ENCODE data around the gene ADGRD2. TPM values are rescaled to one million over a fixed set of nuclear protein-coding genes. Genes with fewer than 3 reads are reported as not detected.

The ADGRD2 gene
- polyA plus RNA-seq, 2 of the 4 experiments (the other 2 are of a cell fraction): not detected

GRCh38 chr9:124505901-124506346 lies 55.7 kb downstream of the ADGRD2 start:
- ATAC-seq (no peak), FAIRE-seq (no peak), DNase-seq (ENCODE audit: low read depth in 1 of 2, low spot score in 1 of 2) (no peak)
- Histone ChIP-seq H3K4me3 (no peak overlapping the region), H3K4me2 (no peak overlapping the region), H3K4me1 (0 out of 3 replicates have a peak, but pooled peaks cover 3% of the 10 kb centered on the region), H3K27ac (no peak overlapping the region), H3K9me3 (no peaks in the 10 kb centered on the region)
- no peak for TF ChIP-seq REST (IDR thresholded peaks at IDR 0.05)
- no peak for TF ChIP-seq CBX8 (IDR thresholded peaks at IDR 0.05)
- no peak for TF ChIP-seq HOXB13 (CRISPR knock-in tag; IDR thresholded peaks at IDR 0.05; ENCODE audit: low read depth)
- TF ChIP-seq HDAC2 (IDR thresholded peaks at IDR 0.05): no peak
- TF ChIP-seq NPAS2 (CRISPR knock-in tag; IDR thresholded peaks at IDR 0.05; ENCODE audit: borderline replicate concordance): no peak
- TF ChIP-seq CHD4 (IDR thresholded peaks at IDR 0.05; ENCODE audit: borderline replicate concordance): no peak
- TF ChIP-seq EP300 (IDR thresholded peaks at IDR 0.05): no peak
- no peak for TF ChIP-seq USF2 (IDR thresholded peaks at IDR 0.05)
- TF ChIP-seq ZSCAN20 (CRISPR knock-in tag; IDR thresholded peaks at IDR 0.05): no peak
- TF ChIP-seq PBX3 (IDR thresholded peaks at IDR 0.05): no peak
- no peak for TF ChIP-seq MAZ (IDR thresholded peaks at IDR 0.05; ENCODE audit: borderline replicate concordance, low read depth, low read length)
- TF ChIP-seq BCL3 (IDR thresholded peaks at IDR 0.05): no peak
- TF ChIP-seq FOSB (CRISPR knock-in tag; IDR thresholded peaks at IDR 0.05): no peak
- TF ChIP-seq RFX5 (IDR thresholded peaks at IDR 0.05): no peak
- ChIA-PET POLR2A (no interaction called here), CTCF (interaction anchor here (1.2 to 1.9 kb wide), 2 partner anchors 8 to 11 kb away, joined by 4 to 8 read pairs; no protein-coding TSS in a partner anchor)
- 89% methylated on average over 18 of the region's 19 CpGs for WGBS (ENCODE audit: missing lambda C conversion rate)

GRCh38 chr9:124506433-124506832 lies 56.2 kb downstream of the ADGRD2 start:
- Histone ChIP-seq H3K9me3 (no peaks in the 10 kb centered on the region), H3K27ac (no peak overlapping the region), H3K4me1 (0 out of 3 replicates have a peak, but pooled peaks cover 3% of the 10 kb centered on the region), H3K4me3 (no peak overlapping the region), H3K4me2 (no peak overlapping the region)
- TF ChIP-seq ZFP36 (IDR thresholded peaks at IDR 0.05; ENCODE audit: borderline replicate concordance, partially characterized antibody) (no peak), ELK1 (IDR thresholded peaks at IDR 0.05; ENCODE audit: low read depth, low read length) (no peak), ATOH8 (CRISPR knock-in tag; IDR thresholded peaks at IDR 0.05; ENCODE audit: low read depth) (no peak), HOXB5 (CRISPR knock-in tag; IDR thresholded peaks at IDR 0.05) (no peak), EHF (CRISPR knock-in tag; IDR thresholded peaks at IDR 0.05) (no peak), SREBF2 (IDR thresholded peaks at IDR 0.05) (no peak), BHLHE40 (IDR thresholded peaks at IDR 0.05; ENCODE audit: low read depth, low read length) (no peak), NPAS2 (CRISPR knock-in tag; IDR thresholded peaks at IDR 0.05; ENCODE audit: borderline replicate concordance) (no peak), KDM1A (IDR thresholded peaks at IDR 0.05; ENCODE audit: low read depth) (no peak), CBX8 (IDR thresholded peaks at IDR 0.05) (no peak), PBX3 (IDR thresholded peaks at IDR 0.05) (no peak), TFCP2L1 (CRISPR knock-in tag; IDR thresholded peaks at IDR 0.05) (no peak), NR3C1 (IDR thresholded peaks at IDR 0.05) (no peak), EHMT2 (IDR thresholded peaks at IDR 0.05; ENCODE audit: low read depth) (no peak)
- no peak for ATAC-seq
- ChIA-PET CTCF (interaction anchor here (1.2 to 1.9 kb wide), 2 partner anchors 9 to 10 kb away, joined by 4 to 8 read pairs; no protein-coding TSS in a partner anchor), POLR2A (no interaction called here)
- 80% methylated on average over 8 of the region's 8 CpGs for WGBS (ENCODE audit: missing lambda C conversion rate)
- DNase-seq (ENCODE audit: low read depth in 1 of 2, low spot score in 1 of 2): no peak
- no peak for FAIRE-seq
